Right atrium auricular region (tissue), 2 donors: ENCODE results near the gene INPP5A. TPM values are rescaled to one million over a fixed set of nuclear protein-coding genes. Genes with fewer than 3 reads are reported as not detected.
A peak's percentile ranks its signal among the peaks of the same experiment; 100 is the strongest.

ENCODE experiments used
- DNase-seq: peaks from one replicate; pipeline ENCODE4 v3.0.0-alpha.2; 2019; ENCODE audit warnings: low spot score
- H3K27ac ChIP-seq, 2 donors: fragments of 200-600 bp; sonication (generic); 1 replicate in 1 of 2; 2 replicates in 1 of 2; pipeline ENCODE4 v1.5.1; 2016 to 2019
- H3K27me3 ChIP-seq, 2 donors: fragments of 200-600 bp; sonication (generic); one replicate each; pipeline versions ENCODE4 v1.5.1 to v1.6.0; 2017 to 2019
- H3K36me3 ChIP-seq: fragments of 200-600 bp; sonication (generic); one replicate; pipeline ENCODE4 v1.5.1; 2016
- H3K4me1 ChIP-seq, 2 donors: fragments of 200-600 bp; sonication (generic); one replicate each; pipeline versions ENCODE4 v1.5.1 to v1.6.0; 2017 to 2019
- H3K4me3 ChIP-seq, 2 donors: fragments of 200-600 bp; sonication (generic); 1 replicate in 1 of 2; 2 replicates in 1 of 2; pipeline ENCODE4 v1.5.1; 2017 to 2019; ENCODE audit warnings: mild to moderate bottlenecking in 1 of 2, moderate library complexity in 1 of 2
- H3K9me3 ChIP-seq, 2 donors: fragments of 200-600 bp; sonication (generic); one replicate each; pipeline ENCODE4 v1.5.1; 2019
- total RNA-seq, 2 donors: library from RNA; depleted of rRNA; stranded (reverse); fragments of >200 nt; gene quantifications; one replicate each; pipeline ENCODE4 v1.1.0, GENCODE V29; 2016
- TF ChIP-seq, protein P1 (sequence below), 2 donors: fragments of 200-600 bp; sonication (generic); IDR thresholded peaks; one replicate each; pipeline ENCODE4 v1.5.1; 2019; ENCODE audit warnings: antibody characterized with exemption in 2 of 2

Gene INPP5A
- total RNA-seq, 2 donors from 2014 or later, result 116 to 143 TPM

GRCh38 chr10:132579027-132579859, 41.7 kb downstream of the INPP5A start:
- Histone ChIP-seq H3K27me3 (no peaks in the 10 kb centered on the region), H3K4me1 (peaks cover 0 to 56% of the 10 kb centered on the region in 2 donors), H3K4me3 (peak overlapping the region in 1 of 2 donors; percentile 37), H3K36me3 (no peaks in the 10 kb centered on the region), H3K27ac (peak overlapping the region; percentile 59 to 73), H3K9me3 (no peaks in the 10 kb centered on the region)
- peak; percentile 52 for DNase-seq
- TF ChIP-seq, protein P1, sequence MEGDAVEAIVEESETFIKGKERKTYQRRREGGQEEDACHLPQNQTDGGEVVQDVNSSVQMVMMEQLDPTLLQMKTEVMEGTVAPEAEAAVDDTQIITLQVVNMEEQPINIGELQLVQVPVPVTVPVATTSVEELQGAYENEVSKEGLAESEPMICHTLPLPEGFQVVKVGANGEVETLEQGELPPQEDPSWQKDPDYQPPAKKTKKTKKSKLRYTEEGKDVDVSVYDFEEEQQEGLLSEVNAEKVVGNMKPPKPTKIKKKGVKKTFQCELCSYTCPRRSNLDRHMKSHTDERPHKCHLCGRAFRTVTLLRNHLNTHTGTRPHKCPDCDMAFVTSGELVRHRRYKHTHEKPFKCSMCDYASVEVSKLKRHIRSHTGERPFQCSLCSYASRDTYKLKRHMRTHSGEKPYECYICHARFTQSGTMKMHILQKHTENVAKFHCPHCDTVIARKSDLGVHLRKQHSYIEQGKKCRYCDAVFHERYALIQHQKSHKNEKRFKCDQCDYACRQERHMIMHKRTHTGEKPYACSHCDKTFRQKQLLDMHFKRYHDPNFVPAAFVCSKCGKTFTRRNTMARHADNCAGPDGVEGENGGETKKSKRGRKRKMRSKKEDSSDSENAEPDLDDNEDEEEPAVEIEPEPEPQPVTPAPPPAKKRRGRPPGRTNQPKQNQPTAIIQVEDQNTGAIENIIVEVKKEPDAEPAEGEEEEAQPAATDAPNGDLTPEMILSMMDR (IDR thresholded peaks at IDR 0.05), result no peak

DNA sequence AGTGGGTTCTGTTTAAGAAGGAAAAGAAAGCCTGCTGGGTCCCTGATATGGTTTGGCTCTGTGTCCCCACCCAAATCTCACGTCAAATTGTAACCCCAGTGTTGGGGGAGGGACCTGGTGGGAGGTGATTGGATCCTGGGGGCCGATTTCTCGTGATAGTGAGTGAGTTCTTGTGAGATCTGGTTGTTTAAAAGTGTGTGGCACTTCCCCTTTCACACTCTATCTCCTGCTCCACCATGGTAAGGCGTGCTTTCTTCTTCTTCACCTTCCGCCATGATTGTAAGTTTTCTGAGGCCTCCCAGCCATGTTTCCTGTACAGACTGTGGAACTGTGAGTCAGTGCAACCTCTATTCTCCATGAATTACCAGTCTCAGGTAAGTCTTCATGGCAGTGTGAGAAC, 42.6 kb downstream of the INPP5A start:
- Histone ChIP-seq H3K36me3 (no peaks in the 10 kb centered on the region), H3K27ac (no peak overlapping the region), H3K4me1 (peaks cover 0 to 49% of the 10 kb centered on the region in 2 donors), H3K27me3 (no peaks in the 10 kb centered on the region), H3K4me3 (no peak overlapping the region), H3K9me3 (no peaks in the 10 kb centered on the region)
- DNase-seq, result no peak
- TF ChIP-seq, protein P1 (IDR thresholded peaks at IDR 0.05), result no peak

DNA sequence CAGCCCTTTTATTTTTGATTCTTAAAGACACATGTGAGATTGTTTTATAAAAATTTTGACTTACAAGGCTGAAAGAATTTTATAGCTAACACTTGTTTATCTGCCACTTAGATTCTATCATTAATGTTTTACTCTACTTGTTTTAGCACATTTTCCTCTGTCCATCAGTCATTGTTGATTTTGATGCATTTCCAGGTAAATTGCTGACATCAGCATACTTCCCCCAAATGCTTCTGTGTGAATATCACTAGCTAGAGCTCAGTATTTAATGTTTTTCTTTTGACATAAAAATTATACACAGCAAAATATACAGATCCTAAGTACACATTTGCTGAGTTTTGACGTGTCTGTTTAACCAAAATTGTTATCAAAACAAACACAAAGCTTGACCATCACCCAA, 43.0 kb downstream of the INPP5A start:
- Histone ChIP-seq H3K9me3 (no peaks in the 10 kb centered on the region), H3K36me3 (no peaks in the 10 kb centered on the region), H3K27me3 (no peaks in the 10 kb centered on the region), H3K27ac (no peak overlapping the region), H3K4me1 (peaks cover 0 to 48% of the 10 kb centered on the region in 2 donors), H3K4me3 (no peak overlapping the region)
- TF ChIP-seq, protein P1 (IDR thresholded peaks at IDR 0.05), result no peak
- DNase-seq, result no peak

GRCh38 chr10:132582137-132582536, 44.5 kb downstream of the INPP5A start:
- H3K4me1 ChIP-seq, result peaks cover 0 to 48% of the 10 kb centered on the region in 2 donors
- no peaks in the 10 kb centered on the region for H3K36me3 ChIP-seq
- H3K27me3 ChIP-seq, result no peaks in the 10 kb centered on the region
- H3K4me3 ChIP-seq, result no peak overlapping the region
- no peaks in the 10 kb centered on the region for H3K9me3 ChIP-seq
- DNase-seq, result no peak
- H3K27ac ChIP-seq, result no peak overlapping the region
- TF ChIP-seq, protein P1 (IDR thresholded peaks at IDR 0.05), result no peak

DNA sequence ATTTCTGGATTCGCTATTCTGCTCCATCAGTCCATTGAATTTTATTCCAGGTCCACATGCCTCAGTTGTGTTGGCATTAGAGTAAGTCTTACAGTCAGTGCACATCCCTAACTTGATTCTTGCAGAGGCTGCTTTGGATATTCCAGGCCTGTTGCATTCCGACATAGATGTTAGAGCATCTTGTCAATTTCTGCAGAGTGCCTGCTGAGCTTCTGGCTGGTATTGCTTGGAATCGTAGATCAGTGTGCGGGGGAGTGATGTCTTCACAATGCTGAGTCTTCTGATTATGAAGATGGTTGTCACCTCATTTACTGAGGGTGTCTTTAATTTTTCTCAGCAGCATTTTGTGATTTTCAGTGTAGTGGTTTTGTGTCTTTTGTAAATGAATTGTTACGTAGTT, 45.2 kb downstream of the INPP5A start:
- TF ChIP-seq, protein P1 (IDR thresholded peaks at IDR 0.05), result no peak

More for the DNA sequence above, 45.2 kb downstream of the INPP5A start:
- no peaks in the 10 kb centered on the region for H3K9me3 ChIP-seq
- DNase-seq, result no peak
- peaks cover 0 to 48% of the 10 kb centered on the region in 2 donors for H3K4me1 ChIP-seq
- no peak overlapping the region for H3K27ac ChIP-seq
- H3K27me3 ChIP-seq, result no peaks in the 10 kb centered on the region
- no peak overlapping the region for H3K4me3 ChIP-seq
- no peaks in the 10 kb centered on the region for H3K36me3 ChIP-seq
